Raji (cell line): ENCODE results near the gene ANGPTL2.

Experiments used
- POLR2A ChIP-seq: IDR thresholded peaks from 2 replicates; pipeline ENCODE4 v1.6.1; 2011; ENCODE audit warnings: low read depth, low read length, control low read depth; ENCODE audit not compliant: insufficient read depth

ANGPTL2 gene

GRCh38 chr9:127085186-127085585 is 37.2 kb downstream of the ANGPTL2 start:
- no peak for TF ChIP-seq POLR2A

- no peak for TF ChIP-seq POLR2A
Observed at GRCh38 chr9:127084076-127085039, 38.1 kb downstream of the ANGPTL2 start.

- no peak for TF ChIP-seq POLR2A
Observed at GRCh38 chr9:127083138-127083980, 39.1 kb downstream of the ANGPTL2 start.

GRCh38 chr9:127081250-127082185 is 40.9 kb downstream of the ANGPTL2 start:
- TF ChIP-seq POLR2A, result no peak

- TF ChIP-seq POLR2A, result no peak
Observed at GRCh38 chr9:127079446-127080140, 42.8 kb downstream of the ANGPTL2 start.

GRCh38 chr9:127078988-127079387 is 43.4 kb downstream of the ANGPTL2 start:
- no peak for TF ChIP-seq POLR2A

- TF ChIP-seq POLR2A, result no peak
Observed at GRCh38 chr9:127078336-127078735, 44.1 kb downstream of the ANGPTL2 start.

GRCh38 chr9:127077644-127077946 is 44.8 kb downstream of the ANGPTL2 start:
- TF ChIP-seq POLR2A, result no peak

- no peak for TF ChIP-seq POLR2A
Observed at GRCh38 chr9:127076860-127077643, 45.4 kb downstream of the ANGPTL2 start.

- no peak for TF ChIP-seq POLR2A
Observed at GRCh38 chr9:127075624-127076372, 46.6 kb downstream of the ANGPTL2 start.

GRCh38 chr9:127074561-127075548 is 47.6 kb downstream of the ANGPTL2 start:
- no peak for TF ChIP-seq POLR2A
